Fibroblast of skin of right biceps (primary cell): ENCODE data around the gene ZNF444.

Experiments used
- DNase-seq: peaks from one replicate; pipeline ENCODE4 v3.0.0-alpha.2; 2013

Gene ZNF444

DNA sequence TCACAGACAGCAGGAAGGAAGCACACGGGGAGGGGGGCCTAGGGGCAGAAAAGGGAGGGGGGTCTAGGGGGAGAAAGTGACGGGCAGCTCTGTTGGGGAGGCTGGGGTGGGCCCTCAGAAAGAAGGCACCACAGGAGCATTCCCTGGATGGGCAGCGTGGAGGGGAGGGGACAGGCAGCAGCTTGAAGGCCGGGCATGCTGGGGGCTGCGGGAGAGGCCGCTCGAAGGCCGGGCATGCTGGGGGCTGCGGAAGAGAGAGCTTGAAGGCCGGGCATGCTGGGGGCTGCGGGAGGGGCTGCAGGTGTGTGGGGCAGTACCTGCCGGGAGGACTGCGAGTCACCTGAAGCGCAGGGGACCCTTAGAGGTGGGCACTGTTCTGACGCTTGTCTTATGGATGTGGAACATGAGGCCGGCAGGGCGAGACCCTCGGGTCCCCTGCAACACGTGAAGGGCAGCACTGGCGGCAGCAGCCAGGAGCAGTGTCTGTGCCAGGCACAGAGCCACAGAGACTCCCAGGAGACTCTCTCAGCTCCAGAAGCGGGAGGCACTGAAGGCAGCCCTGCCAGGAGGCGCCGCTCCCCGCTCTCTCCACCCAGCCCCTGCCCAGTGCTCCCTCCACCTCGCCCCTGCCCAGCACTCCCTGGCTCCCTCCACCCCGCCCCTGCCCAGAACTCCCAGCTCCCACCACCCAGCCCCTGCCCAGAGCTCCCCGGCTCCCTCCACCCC, 33.3 kb upstream of the ZNF444 start:
- DNase-seq, result no peak

DNA sequence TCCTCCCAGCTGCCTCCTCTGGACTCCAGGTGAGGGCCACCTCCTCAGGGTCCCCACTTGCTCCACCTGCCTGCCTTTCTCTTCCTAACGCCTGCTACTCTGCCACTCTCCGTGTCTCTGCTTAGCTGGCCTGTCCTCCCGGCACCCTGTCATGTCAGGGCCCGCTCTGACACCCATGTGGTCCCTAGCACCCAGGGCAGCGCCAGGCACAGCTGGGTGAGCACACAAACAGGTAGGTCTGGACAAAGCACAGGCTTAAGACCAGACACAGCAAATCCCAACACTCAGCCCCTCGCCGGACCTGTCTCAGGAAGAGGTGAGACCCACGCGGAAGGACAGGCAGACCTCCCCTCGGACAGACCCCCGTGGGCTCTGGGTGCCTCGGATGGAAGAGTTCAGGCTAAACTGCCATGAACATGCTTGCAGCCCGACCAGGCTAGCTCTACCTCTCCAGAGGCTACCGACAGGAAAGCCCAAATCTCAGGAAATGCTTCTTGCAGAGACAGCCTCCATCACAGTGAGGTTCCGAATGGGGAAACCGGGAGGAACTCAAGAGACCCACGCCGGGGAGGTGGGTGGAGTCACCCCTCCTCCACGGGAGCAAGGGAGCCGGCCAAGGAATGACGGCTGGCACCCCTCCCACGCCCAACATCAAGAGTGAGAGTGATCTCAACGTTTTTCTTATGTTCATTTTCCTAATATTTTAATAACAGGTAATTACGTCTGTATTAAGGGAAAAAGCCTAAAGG, 32.5 kb upstream of the ZNF444 start:
- DNase-seq, result peak; percentile 32

- peak; percentile 31 for DNase-seq
Observed at GRCh38 chr19:56109226-56109625, 31.9 kb upstream of the ZNF444 start.

- no peak for DNase-seq
Observed at GRCh38 chr19:56110515-56111448, 30.3 kb upstream of the ZNF444 start.

DNA sequence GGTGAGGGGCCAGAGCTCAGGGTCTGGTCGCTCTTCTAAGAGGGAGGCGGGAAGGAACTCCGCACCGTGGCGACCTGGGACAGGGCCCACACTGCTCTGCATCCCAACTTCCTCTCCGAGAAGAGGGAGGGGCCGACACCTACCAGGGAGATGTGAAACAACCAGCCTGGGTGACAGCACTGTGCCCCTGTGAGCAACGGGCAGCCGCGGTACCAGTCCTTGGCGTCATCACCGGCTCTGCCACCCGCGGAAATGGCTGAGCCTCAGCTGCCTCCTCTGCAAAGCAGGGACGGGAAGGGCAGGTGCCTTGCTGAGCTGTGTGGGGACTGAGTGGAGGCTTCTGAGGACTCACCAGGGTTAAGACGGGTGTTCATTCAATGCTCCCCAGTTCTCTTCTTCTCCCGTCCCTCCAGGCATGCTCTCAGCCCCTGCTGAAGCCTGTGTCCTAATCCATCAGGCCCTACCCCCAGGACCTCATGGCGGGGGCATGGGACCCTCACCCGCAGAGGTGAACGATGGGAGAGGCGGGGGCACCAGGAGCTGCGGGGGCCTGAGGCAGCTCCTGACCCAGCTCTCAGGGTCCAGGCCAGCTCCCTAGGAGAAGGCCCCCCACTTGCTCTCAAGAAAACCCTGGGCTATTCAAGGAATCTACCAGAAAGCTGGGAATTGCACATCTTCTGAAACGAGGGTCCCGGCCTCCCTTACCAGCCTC, 29.3 kb upstream of the ZNF444 start:
- no peak for DNase-seq

- DNase-seq, result no peak
Observed at GRCh38 chr19:56112313-56112709, 28.8 kb upstream of the ZNF444 start.

- no peak for DNase-seq
Observed at GRCh38 chr19:56113074-56113632, 27.9 kb upstream of the ZNF444 start.

GRCh38 chr19:56114051-56114777, 26.9 kb upstream of the ZNF444 start:
- no peak for DNase-seq

- DNase-seq, result no peak
Observed at GRCh38 chr19:56114778-56115110, 26.3 kb upstream of the ZNF444 start.

DNA sequence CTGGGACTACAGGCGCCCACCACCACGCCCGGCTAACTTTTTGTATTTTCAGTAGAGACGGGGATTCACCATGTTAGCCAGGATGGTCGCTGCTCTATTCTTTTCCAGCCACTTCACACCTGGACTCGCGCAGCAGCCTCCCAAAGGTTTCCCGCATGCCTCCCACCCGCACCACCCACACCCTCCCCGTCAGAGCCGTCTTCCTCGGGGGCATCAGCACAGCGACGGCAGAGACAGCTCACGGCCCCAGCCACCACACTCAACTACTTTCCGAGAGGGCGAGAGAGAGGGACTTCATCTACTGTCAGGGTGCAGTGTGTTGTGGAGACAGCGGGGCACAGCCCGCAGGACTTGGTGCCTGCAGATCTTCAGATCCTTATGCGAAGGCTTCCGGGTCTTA, 25.6 kb upstream of the ZNF444 start:
- no peak for DNase-seq

DNA sequence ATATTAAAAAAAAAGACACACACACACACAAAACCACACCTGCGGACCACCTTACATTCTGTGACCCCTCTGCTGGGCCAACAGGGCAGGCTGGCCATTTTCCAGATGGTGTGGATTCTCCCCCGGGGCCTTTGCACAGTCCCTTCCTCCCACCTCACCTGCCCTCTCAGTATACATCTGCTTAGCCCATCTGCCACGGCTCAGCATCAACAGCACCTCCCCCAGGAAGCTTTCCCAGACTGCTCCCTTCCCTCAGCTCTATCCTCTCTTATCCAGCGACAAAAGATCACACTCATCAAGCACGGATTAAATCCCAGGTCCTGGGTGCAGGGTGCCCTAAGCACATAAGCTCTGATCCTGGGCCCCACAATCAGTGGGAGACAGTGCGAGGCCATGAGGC, 24.5 kb upstream of the ZNF444 start:
- DNase-seq, result no peak

- DNase-seq, result no peak
Observed at GRCh38 chr19:56117376-56117884, 23.7 kb upstream of the ZNF444 start.

GRCh38 chr19:56117889-56118288, 23.2 kb upstream of the ZNF444 start:
- no peak for DNase-seq

DNA sequence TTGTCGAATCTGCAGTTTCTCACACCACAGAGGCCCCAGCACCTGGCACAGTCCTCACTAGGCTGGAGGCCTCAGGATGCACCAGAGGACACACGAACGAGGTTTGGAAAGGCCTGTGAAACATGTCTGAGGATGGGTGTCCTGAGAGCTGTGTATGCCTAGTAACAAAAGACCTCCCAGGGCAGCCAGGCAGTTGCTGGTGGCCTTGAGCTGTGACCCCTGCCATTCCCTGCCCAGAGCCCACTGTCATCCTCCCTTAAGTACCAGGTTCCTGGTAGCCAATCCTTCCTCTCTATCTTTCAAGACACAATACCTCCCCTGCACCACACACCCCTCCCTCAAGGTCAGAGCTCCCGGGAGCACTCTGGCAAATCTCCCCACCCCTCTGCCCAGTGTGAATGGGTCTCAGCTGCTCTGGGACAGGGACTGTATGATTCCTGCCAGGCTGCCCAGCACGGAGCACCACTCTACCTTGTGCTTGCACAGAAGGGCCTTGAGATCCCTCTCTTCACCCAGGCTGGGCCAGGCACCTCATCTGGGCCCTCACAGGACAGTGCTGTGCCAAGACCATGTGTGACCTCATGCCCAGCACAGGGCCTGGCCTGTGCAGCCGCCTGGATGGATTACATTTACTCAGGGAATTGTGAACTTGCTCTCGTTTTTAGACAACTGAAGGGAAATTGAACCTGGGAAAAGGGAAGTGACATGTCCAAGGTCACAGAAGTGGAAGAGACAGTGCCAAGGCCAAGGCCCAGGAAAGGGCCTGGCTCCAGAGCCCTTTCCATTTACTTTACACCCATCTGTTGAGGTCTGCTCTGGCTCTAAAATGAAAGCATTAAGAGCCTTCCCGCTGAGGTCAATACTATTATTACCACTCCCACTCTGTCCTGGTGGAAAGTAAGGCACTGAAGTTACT, 22.2 kb upstream of the ZNF444 start:
- no peak for DNase-seq

DNA sequence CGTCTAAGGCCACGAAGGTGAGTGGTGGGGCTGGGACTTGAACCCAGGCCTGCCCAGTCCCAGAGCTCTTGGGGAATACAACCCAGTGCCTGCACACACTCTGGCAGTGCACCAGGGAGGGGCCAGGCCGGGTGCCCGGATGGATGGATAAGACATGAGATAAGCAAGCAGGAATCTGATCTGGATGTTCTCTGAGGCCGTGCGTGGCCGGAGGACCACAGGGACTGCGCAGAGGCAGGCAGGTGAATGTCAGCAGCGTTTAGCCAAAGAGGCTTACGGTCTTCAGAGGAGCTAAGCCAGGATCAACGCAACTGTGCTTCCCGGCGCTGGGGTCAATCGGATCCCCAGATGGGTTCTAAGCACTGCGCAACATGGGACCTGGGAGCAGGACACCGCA, 21.5 kb upstream of the ZNF444 start:
- DNase-seq, result peak; percentile 49

- no peak for DNase-seq
Observed at GRCh38 chr19:56120002-56120370, 21.1 kb upstream of the ZNF444 start.

GRCh38 chr19:56120371-56121179, 20.5 kb upstream of the ZNF444 start:
- DNase-seq, result peak; percentile 83

DNA sequence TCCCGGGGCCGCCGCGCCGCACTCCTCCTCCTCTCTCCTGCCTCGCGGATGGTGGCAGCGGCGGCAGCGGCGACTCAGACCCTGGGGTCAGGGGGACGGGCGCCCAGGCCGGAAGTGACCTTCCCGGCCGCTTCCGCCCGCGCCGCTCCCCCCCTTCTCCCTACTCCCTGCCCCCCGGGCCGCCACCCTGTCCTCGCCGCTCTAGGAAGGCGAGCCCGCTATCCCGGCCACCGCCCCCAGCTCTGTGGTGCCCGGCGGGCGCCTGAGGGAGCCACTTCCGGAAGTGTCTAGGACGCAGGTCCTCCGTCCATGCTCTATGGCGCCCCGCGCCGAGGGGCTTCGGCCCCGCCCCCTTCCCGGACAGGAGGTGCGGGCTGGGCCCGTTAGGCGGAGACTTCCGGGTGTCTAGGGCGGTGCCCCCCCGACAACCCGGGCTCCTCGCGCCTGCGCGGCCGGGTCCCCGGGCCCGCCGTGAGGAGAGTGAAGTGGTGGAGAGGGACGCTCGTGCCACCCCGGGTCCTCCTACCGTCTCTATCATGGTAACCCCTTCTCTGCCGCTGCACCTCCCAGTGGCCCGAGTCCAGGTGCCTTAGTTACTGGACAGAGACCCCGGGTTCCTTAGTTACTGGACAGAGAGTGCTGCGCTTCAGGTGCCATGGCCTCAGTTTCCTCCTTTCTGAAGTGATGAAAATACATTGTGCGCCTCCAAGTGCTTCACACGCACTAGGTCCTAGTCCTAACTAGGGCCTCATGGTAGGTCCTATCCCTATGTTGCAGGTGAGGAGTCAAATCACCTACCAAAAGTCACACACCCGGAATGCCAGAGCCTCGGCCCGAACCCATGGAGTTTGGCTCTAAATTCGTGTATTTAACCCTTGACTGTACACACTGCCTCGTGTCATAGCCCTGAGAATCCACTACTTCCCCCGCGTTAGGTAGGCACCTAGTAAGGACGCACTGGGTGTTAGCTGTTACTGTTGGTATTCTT, 19.6 kb upstream of the ZNF444 start, which contains the start of gene ZNF787:
TSS of gene ZNF787 (minus strand) at position 116 of the 988 bp plus-strand sequence. CDS start 18,078 bp downstream, outside the sequence.
- DNase-seq, result peak; percentile 98
